RWPE1 (cell line): Measurements from ENCODE around the gene PPP3CB.

Experiments used
- CTCF ChIA-PET: fragments of 350-600 bp; sonication (Branson Sonifier 250); formaldehyde crosslinking; extraction: SDS; loops from one replicate; lab custom pipeline; 2021; lab: Yijun Ruan, JAX
- POLR2A ChIA-PET: fragments of 400-600 bp; formaldehyde crosslinking; extraction: SDS; loops from one replicate; lab custom pipeline; 2020; ENCODE audit warnings: antibody characterized with exemption; ENCODE audit not compliant: low non-redundant PET; lab: Yijun Ruan, JAX
- DNase-seq: peaks from one replicate; pipeline ENCODE4 v3.0.0; 2012; ENCODE audit warnings: low spot score
- H3K27ac ChIP-seq: fragments of 450-650 bp; 2 replicates; pipeline ENCODE4 v1.5.1; 2017
- CTCF ChIP-seq: fragments of 450-650 bp; conservative IDR thresholded peaks from 2 replicates; pipeline ENCODE4 v1.5.1; 2017; ENCODE audit warnings: low read depth, mild to moderate bottlenecking

PPP3CB gene

GRCh38 chr10:73423309-73423708 lies 72.5 kb downstream of the PPP3CB start:
- ChIA-PET POLR2A (interaction anchor here (0.6 kb wide), 1 partner anchor 54 kb away, joined by 5 read pairs; no protein-coding TSS in a partner anchor), CTCF (interaction anchor here (0.6 to 0.7 kb wide), 3 partner anchors 206 to 1043 kb away, joined by 3 to 5 read pairs (median 4); no protein-coding TSS in a partner anchor)
- TF ChIP-seq CTCF: no peak
- H3K27ac ChIP-seq: no peak overlapping the region
- DNase-seq: no peak

GRCh38 chr10:73416571-73416970 lies 79.3 kb downstream of the PPP3CB start:
- no peak for DNase-seq

DNA sequence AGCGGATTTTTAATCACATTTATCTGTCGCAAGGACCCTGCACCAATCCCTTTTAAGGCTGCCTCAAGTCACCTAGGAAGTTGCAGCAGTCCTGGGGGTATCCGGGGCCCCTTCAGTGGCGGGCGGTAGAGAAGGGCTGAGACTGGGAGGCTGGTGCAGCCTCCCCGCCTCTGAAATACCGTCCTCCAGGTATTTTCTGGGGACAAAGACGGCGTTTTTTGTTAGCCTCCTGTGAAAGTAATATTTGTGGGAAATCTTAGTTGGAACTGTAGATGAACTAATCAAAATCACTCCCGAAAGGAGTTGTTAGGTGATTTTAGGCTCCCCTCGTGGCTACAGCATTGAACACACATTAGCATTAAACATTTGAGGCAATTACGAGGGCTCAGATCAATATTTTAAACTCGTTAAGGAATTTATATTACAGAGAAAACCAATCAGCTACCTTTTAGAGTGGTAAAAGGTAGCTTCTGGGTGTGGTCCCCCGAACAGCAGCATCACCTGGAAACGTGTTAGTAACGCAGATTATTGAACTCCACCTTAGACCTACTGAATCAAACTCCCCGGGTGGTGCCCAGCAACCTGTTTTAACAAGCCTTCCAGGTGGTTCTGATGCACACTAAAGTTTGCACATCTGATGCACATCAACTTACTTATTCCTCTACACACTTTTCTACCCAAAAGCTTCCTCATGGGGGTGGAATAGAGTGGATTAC lies 81.4 kb downstream of the PPP3CB start:
- CTCF ChIA-PET: interaction anchor here (0.6 kb wide), 2 partner anchors 81 to 103 kb away, joined by 3 read pairs; no protein-coding TSS in a partner anchor
- H3K27ac ChIP-seq: peak overlapping the region; percentile 96
- TF ChIP-seq CTCF: 0 out of 2 replicates have a peak, but pooled peaks have one; percentile 3
- POLR2A ChIA-PET: no interaction called here
- peak; percentile 44 for DNase-seq

More at GRCh38 chr10:73416571-73416970, 79.3 kb downstream of the PPP3CB start:
- H3K27ac ChIP-seq: no peak overlapping the region
- TF ChIP-seq CTCF: no peak
- CTCF ChIA-PET: no interaction called here
- POLR2A ChIA-PET: interaction anchor here (0.6 kb wide), 1 partner anchor 737 kb away, joined by 4 read pairs; no protein-coding TSS in a partner anchor

GRCh38 chr10:73413528-73414229 lies 82.1 kb downstream of the PPP3CB start, which contains the start of gene ANXA7:
ANXA7 (minus strand) TSS chr10:73414058; CDS start chr10:73400856, 13,202 bp downstream.
- ChIA-PET CTCF (interaction anchor here (0.5 to 0.6 kb wide), 3 partner anchors 54 to 558 kb away, joined by 3 read pairs; no protein-coding TSS in a partner anchor), POLR2A (interaction anchor here (0.6 kb wide), 1 partner anchor 755 kb away, joined by 9 read pairs; no protein-coding TSS in a partner anchor)
- peak within 1 kb of the TSS; percentile 96 for H3K27ac ChIP-seq
- DNase-seq: peak; percentile 98
- peak; percentile 6; the same call in 1 of the 2 replicates for TF ChIP-seq CTCF

GRCh38 chr10:73413108-73413527 lies 82.7 kb downstream of the PPP3CB start:
- peak overlapping the region; percentile 96 for H3K27ac ChIP-seq
- DNase-seq: peak; percentile 48
- POLR2A ChIA-PET: interaction anchor here (0.6 kb wide), 1 partner anchor 754 kb away, joined by 9 read pairs; no protein-coding TSS in a partner anchor
- no peak for TF ChIP-seq CTCF
- CTCF ChIA-PET: interaction anchor here (0.5 to 0.6 kb wide), 2 partner anchors 186 to 558 kb away, joined by 3 read pairs; no protein-coding TSS in a partner anchor

DNA sequence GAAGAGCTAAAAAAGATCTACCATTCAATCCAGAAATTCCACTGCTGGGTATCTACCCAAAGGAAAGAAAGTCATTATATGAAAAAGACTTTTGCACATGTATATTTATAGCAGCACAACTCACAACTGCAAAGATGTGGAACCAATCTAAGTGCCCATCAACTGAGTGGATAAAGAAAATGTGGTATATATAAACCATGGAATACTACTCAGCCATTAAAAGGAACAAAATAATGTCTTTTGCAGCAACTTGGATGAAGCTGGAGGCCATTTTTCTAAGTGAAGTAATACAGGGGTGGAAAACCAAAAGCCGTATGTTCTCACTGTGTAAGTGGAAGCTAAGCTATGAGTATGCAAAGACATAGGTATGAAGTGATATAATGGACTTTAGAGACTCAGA lies 84.9 kb downstream of the PPP3CB start:
- DNase-seq: no peak
- ChIA-PET CTCF (interaction anchor here (0.6 to 1.1 kb wide), 2 partner anchors 84 to 370 kb away, joined by 3 read pairs; no protein-coding TSS in a partner anchor), POLR2A (no interaction called here)
- TF ChIP-seq CTCF: no peak
- no peak overlapping the region for H3K27ac ChIP-seq
